Neural cell (in vitro differentiated cells): ENCODE results near the gene AKR1C3. TPM values are rescaled to one million over a fixed set of nuclear protein-coding genes. Genes with fewer than 3 reads are reported as not detected.
"Not testable (repeated sequence)": the region's sequence is repeated elsewhere in the genome, so short reads cannot be mapped to it uniquely, and the experiment has no call there.

Source experiments
- H2AFZ ChIP-seq: fragments of 200-600, 300-800 bp; sonication (generic), shearing (Covaris generic); 2 replicates; pipeline ENCODE4 v1.6.0; 2014; ENCODE audit warnings: low read depth, mild to moderate bottlenecking, antibody characterized with exemption, low read length, moderate library complexity
- H3F3A ChIP-seq: fragments of 200-600 bp; shearing (Covaris generic); 2 replicates; pipeline ENCODE4 v1.6.1; 2016; ENCODE audit warnings: mild to moderate bottlenecking, moderate library complexity, mixed read lengths, antibody characterized with exemption, low read length; ENCODE audit not compliant: insufficient read depth, poor library complexity, severe bottlenecking
- H3K27ac ChIP-seq: fragments of 200-600, 300-800 bp; sonication (generic), shearing (Covaris generic); 2 replicates; pipeline ENCODE4 v1.5.1; 2014; ENCODE audit warnings: mild to moderate bottlenecking, low read length, moderate library complexity
- H3K27me3 ChIP-seq: fragments of 300-800, 200-600 bp; sonication (generic), shearing (Covaris generic); 2 replicates; pipeline ENCODE4 v1.6.0; 2014; ENCODE audit warnings: mild to moderate bottlenecking, low read depth, low read length, moderate library complexity; ENCODE audit not compliant: insufficient read depth
- H3K36me3 ChIP-seq: fragments of 300-800, 200-600 bp; sonication (generic), shearing (Covaris generic); 2 replicates; pipeline ENCODE4 v1.5.1; 2014; ENCODE audit warnings: mild to moderate bottlenecking, antibody characterized with exemption, low read length, moderate library complexity; ENCODE audit not compliant: insufficient read depth
- H3K4me2 ChIP-seq: fragments of 300-800, 200-600 bp; sonication (generic), shearing (Covaris generic); 2 replicates; pipeline ENCODE4 v1.6.0; 2014; ENCODE audit warnings: mild to moderate bottlenecking, low read length
- H3K4me3 ChIP-seq: fragments of 300-800, 200-600 bp; sonication (generic), shearing (Covaris generic); 2 replicates; pipeline ENCODE4 v1.5.1; 2014; ENCODE audit warnings: mild to moderate bottlenecking, low read length, moderate library complexity
- H3K79me2 ChIP-seq: fragments of 200-600 bp; shearing (Covaris generic); replicated peaks from 2 replicates; pipeline ENCODE4 v1.6.0; 2014; ENCODE audit warnings: mild to moderate bottlenecking, low read length, moderate library complexity; ENCODE audit not compliant: insufficient read depth
- H3K9ac ChIP-seq: fragments of 300-800, 200-600 bp; sonication (generic), shearing (Covaris generic); 2 replicates; pipeline ENCODE4 v1.6.1; 2016; ENCODE audit warnings: mild to moderate bottlenecking, low read length, mixed read lengths
- H3K9me2 ChIP-seq: fragments of 200-600 bp; shearing (Covaris generic); 2 replicates; pipeline ENCODE4 v1.6.1; 2016; ENCODE audit warnings: mild to moderate bottlenecking, low read length, mixed read lengths; ENCODE audit not compliant: insufficient read depth
- H3K9me3 ChIP-seq: fragments of 200-600, 300-800 bp; sonication (generic), shearing (Covaris generic); 2 replicates; pipeline ENCODE4 v1.6.1; 2016; ENCODE audit warnings: mild to moderate bottlenecking, mixed run types, low read length, moderate library complexity, mixed read lengths
- H4K20me1 ChIP-seq: fragments of 200-600 bp; shearing (Covaris generic); 2 replicates; pipeline ENCODE4 v1.6.1; 2016; ENCODE audit warnings: mild to moderate bottlenecking, mixed run types; ENCODE audit not compliant: insufficient read depth
- CTCF ChIP-seq: fragments of 450-650 bp; IDR thresholded peaks from 2 replicates; pipeline ENCODE4 v1.5.1; 2014; ENCODE audit warnings: antibody characterized with exemption, mild to moderate bottlenecking, moderate library complexity; ENCODE audit not compliant: poor library complexity, severe bottlenecking
- EP300 ChIP-seq: fragments of 450-650 bp; conservative IDR thresholded peaks from 2 replicates; pipeline ENCODE4 v1.6.1; 2014; ENCODE audit warnings: antibody characterized with exemption, mild to moderate bottlenecking, moderate library complexity; ENCODE audit not compliant: poor library complexity, severe bottlenecking
- EZH2 ChIP-seq: fragments of 200-600, 300-800 bp; shearing (Covaris generic), sonication (generic); IDR thresholded peaks from 2 replicates; pipeline ENCODE4 v1.6.1; 2014; ENCODE audit warnings: antibody characterized with exemption, low read length, borderline replicate concordance, mild to moderate bottlenecking; ENCODE audit not compliant: insufficient read depth, poor library complexity, severe bottlenecking
- MXI1 ChIP-seq: fragments of 450-650 bp; conservative IDR thresholded peaks from 2 replicates; pipeline ENCODE4 v1.6.1; 2014; ENCODE audit warnings: antibody characterized with exemption, mild to moderate bottlenecking; ENCODE audit not compliant: poor library complexity, severe bottlenecking
- POLR2AphosphoS5 ChIP-seq: IDR thresholded peaks from 2 replicates; pipeline ENCODE4 v1.6.1; 2012
- RAD21 ChIP-seq: fragments of 450-650 bp; conservative IDR thresholded peaks from 2 replicates; pipeline ENCODE4 v1.6.1; 2014; ENCODE audit warnings: antibody characterized with exemption, mild to moderate bottlenecking, moderate library complexity
- REST ChIP-seq: IDR thresholded peaks from 2 replicates; pipeline ENCODE4 v1.6.1; 2012; ENCODE audit warnings: borderline replicate concordance
- SMC3 ChIP-seq: fragments of 450-650 bp; conservative IDR thresholded peaks from 2 replicates; pipeline ENCODE4 v1.6.1; 2014; ENCODE audit warnings: antibody characterized with exemption, mild to moderate bottlenecking, moderate library complexity; ENCODE audit not compliant: poor library complexity
- TAF1 ChIP-seq: IDR thresholded peaks from 2 replicates; pipeline ENCODE4 v1.6.1; 2012; ENCODE audit warnings: low read depth
- polyA plus RNA-seq: library from polyadenylated mRNA; depleted of rRNA; stranded (reverse); fragments of >200 nt; gene quantifications from 2 replicates; pipeline ENCODE4 v1.2.3, GENCODE V29; 2014

The AKR1C3 gene
- polyA plus RNA-seq, 1 donor from 2014 or later, result 2.7 TPM

- Histone ChIP-seq H3K27ac (no peak overlapping the region), H3K9me2 (no peaks in the 10 kb centered on the region), H3K9ac (no peak overlapping the region), H3K36me3 (no peaks in the 10 kb centered on the region), H2AFZ (no peak overlapping the region), H4K20me1 (no peaks in the 10 kb centered on the region), H3F3A (no peaks in the 10 kb centered on the region), H3K4me2 (no peak overlapping the region), H3K4me3 (no peak overlapping the region), H3K79me2 (no peaks in the 10 kb centered on the region), H3K27me3 (no peaks in the 10 kb centered on the region), H3K9me3 (no peaks in the 10 kb centered on the region)
- TF ChIP-seq TAF1 (no peak), MXI1 (no peak), CTCF (no peak), EZH2 (no peak), SMC3 (no peak), RAD21 (no peak), POLR2AphosphoS5 (no peak), REST (no peak), EP300 (no peak)
Measured at GRCh38 chr10:5136468-5137087, 42.4 kb downstream of the AKR1C3 start.

GRCh38 chr10:5137699-5138098 is 43.5 kb downstream of the AKR1C3 start:
- not testable (repeated sequence) for H3K4me3 ChIP-seq, H3K36me3 ChIP-seq, H2AFZ ChIP-seq, H4K20me1 ChIP-seq, H3K79me2 ChIP-seq, H3K9ac ChIP-seq, H3F3A ChIP-seq, H3K9me3 ChIP-seq, H3K27ac ChIP-seq, H3K27me3 ChIP-seq, H3K4me2 ChIP-seq, H3K9me2 ChIP-seq

GRCh38 chr10:5142199-5142598 is 48.0 kb downstream of the AKR1C3 start:
- Histone ChIP-seq H3K9me2 (no peaks in the 10 kb centered on the region), H3F3A (no peaks in the 10 kb centered on the region), H3K9ac (no peak overlapping the region), H3K27ac (no peak overlapping the region), H3K27me3 (no peaks in the 10 kb centered on the region), H3K9me3 (no peaks in the 10 kb centered on the region), H3K79me2 (no peaks in the 10 kb centered on the region), H3K36me3 (no peaks in the 10 kb centered on the region), H4K20me1 (no peaks in the 10 kb centered on the region), H3K4me2 (no peak overlapping the region), H2AFZ (no peak overlapping the region), H3K4me3 (no peak overlapping the region)
- no peak for TF ChIP-seq RAD21
- no peak for TF ChIP-seq CTCF
- TF ChIP-seq TAF1, result no peak
- no peak for TF ChIP-seq EZH2
- TF ChIP-seq EP300, result no peak
- no peak for TF ChIP-seq POLR2AphosphoS5
- no peak for TF ChIP-seq MXI1
- TF ChIP-seq SMC3, result no peak
- no peak for TF ChIP-seq REST
